ENCODE results near the gene PMS2.
"Not testable (repeated sequence)": the region's sequence is repeated elsewhere in the genome, so short reads cannot be mapped to it uniquely, and the experiment has no call there.

The PMS2 gene, protein sequence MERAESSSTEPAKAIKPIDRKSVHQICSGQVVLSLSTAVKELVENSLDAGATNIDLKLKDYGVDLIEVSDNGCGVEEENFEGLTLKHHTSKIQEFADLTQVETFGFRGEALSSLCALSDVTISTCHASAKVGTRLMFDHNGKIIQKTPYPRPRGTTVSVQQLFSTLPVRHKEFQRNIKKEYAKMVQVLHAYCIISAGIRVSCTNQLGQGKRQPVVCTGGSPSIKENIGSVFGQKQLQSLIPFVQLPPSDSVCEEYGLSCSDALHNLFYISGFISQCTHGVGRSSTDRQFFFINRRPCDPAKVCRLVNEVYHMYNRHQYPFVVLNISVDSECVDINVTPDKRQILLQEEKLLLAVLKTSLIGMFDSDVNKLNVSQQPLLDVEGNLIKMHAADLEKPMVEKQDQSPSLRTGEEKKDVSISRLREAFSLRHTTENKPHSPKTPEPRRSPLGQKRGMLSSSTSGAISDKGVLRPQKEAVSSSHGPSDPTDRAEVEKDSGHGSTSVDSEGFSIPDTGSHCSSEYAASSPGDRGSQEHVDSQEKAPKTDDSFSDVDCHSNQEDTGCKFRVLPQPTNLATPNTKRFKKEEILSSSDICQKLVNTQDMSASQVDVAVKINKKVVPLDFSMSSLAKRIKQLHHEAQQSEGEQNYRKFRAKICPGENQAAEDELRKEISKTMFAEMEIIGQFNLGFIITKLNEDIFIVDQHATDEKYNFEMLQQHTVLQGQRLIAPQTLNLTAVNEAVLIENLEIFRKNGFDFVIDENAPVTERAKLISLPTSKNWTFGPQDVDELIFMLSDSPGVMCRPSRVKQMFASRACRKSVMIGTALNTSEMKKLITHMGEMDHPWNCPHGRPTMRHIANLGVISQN

GRCh38 chr7:6008668-6009611, at the start of gene PMS2, which contains the start of gene AIMP2:
TSS of gene PMS2 (minus strand) at chr7:6009049. CDS start at chr7:6009019, 30 bp downstream.
TSS of gene AIMP2 (plus strand) at chr7:6009272. CDS start at chr7:6009364, 92 bp downstream.
- DNase-seq: peak; percentile 99

- no peak for DNase-seq
Measured at GRCh38 chr7:6057316-6058129, 48.7 kb upstream of the PMS2 start.

DNA sequence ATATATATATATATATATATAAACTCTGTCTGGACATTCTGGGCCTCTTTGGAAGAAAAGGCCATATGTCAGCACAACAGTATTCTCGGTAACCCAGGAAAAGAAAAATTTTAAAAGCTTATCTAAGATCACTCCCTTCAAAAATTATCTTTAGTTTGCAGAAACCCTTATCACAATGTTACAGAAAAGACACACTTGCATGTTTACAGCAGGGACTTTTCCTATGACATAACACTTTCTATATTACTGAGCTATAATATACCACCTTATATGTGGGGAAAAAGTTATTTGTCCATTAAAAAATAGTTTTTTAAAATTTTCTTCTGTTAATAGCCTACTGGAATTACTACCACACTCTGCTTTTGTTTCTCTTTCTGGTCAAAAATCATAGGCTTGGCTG, 47.8 kb upstream of the PMS2 start:
- no peak for DNase-seq

DNA sequence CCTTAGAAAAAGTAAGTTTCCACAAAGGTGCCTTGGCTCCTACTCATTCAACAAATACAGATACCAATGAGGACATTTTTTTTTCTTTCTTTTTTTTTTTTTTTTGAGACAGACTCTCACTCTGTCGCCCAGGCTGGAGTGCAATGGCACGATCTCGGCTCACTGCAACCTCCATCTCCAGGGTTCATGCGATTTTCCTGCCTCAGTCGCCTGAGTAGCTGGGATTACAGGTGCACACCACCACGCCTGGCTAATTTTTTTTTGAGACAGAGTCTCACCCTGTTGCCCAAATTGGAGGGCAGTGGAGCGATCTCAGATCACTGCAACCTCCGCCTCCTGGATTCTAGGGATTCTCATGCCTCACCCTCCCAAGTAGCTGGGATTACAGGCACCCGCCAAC, 42.3 kb upstream of the PMS2 start:
- DNase-seq: not testable (repeated sequence)

GRCh38 chr7:6049780-6050179, 40.9 kb upstream of the PMS2 start:
- DNase-seq: no peak

- DNase-seq: no peak
Measured at GRCh38 chr7:6035686-6036085, 26.8 kb upstream of the PMS2 start.

GRCh38 chr7:6035165-6035564, 26.3 kb upstream of the PMS2 start:
- no peak for DNase-seq

DNA sequence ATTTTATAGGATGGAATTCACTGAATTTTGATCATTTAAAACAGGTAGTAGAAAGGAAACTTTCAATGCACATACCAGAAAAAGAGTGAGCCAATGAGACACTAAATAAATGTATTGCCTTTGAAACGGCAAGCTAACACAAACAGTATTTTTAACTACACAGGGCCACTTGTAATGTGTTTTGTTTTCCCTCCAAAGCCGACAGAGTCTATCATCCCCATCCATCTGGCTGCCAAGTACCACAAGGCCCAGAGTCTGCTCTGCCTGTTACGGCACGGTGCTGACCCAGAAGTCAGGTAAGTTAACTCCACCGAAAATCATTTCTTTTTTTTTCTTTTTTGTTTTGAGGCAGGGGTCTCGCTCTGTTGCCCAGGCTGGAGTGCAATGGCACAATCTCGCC, 23.8 kb upstream of the PMS2 start:
- no peak for DNase-seq

GRCh38 chr7:6032167-6032566, 23.3 kb upstream of the PMS2 start:
- DNase-seq: no peak

- no peak for DNase-seq
Measured at GRCh38 chr7:6031567-6031966, 22.7 kb upstream of the PMS2 start.

DNA sequence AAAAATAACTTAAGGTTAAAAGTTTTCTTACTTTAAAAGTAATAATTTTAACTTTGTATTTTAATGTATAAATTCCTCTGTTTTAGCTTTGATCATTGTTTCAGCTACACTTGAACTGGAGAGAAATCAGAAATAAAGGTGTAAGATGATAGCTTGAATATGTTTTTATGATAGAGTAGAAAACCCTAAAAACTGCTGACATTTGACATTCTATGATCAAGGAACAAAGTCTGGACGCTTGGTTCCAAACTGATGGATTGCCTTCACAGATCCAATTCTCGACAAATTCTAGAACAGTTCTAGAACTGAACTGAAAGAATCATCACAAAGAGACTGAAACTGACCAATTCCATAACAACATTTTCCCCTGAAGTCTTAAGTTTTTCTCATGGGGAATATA, 22.1 kb upstream of the PMS2 start, which contains the start of gene ANKRD61:
ANKRD61 (plus strand) TSS at position 389 of the 400 bp plus-strand sequence; CDS start at position 389, 0 bp downstream.
- DNase-seq: no peak

DNA sequence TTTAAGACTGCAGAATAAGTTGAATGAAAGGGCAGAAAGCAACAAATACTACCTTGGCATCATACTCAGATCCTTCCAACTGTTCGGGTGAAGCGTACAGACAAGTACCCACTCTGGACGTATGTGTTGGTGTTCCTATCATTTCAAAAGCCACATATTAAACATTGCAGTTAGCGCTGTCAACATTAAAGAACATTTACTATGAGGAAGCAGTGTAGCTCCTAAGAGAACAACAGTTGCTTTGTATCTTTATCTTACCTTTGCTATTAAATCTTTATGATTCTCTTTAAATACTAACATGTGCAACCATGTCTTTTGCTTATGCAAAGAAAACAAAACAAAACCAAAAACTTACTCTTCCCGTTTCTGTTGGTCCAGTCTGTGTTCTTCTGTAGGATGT, 19.7 kb upstream of the PMS2 start:
- no peak for DNase-seq

GRCh38 chr7:6027806-6028365, 19.0 kb upstream of the PMS2 start:
- no peak for DNase-seq

DNA sequence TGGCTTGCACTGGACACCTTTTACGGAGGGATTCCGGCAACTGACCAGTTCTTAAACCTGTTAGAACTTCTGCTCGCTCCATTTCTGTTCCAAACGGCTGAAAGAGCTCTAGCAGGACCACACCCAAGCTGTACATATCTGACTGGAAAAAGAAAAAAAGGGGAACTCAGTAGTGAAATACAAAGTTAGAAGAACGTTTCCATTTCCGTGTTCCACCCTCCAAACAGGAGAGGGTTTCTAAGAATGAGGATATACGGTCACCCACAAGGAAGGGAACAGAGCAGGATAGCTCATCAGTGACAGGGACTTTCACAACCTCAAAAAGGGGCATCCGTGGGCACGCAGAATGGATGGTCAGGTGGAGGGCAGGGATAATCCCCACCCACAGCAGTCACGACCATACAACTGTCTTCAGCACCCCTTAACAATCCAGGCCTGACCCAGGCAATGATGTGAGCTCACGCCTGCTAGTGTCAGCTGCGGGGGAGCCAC, 18.0 kb upstream of the PMS2 start:
- no peak for DNase-seq

DNA sequence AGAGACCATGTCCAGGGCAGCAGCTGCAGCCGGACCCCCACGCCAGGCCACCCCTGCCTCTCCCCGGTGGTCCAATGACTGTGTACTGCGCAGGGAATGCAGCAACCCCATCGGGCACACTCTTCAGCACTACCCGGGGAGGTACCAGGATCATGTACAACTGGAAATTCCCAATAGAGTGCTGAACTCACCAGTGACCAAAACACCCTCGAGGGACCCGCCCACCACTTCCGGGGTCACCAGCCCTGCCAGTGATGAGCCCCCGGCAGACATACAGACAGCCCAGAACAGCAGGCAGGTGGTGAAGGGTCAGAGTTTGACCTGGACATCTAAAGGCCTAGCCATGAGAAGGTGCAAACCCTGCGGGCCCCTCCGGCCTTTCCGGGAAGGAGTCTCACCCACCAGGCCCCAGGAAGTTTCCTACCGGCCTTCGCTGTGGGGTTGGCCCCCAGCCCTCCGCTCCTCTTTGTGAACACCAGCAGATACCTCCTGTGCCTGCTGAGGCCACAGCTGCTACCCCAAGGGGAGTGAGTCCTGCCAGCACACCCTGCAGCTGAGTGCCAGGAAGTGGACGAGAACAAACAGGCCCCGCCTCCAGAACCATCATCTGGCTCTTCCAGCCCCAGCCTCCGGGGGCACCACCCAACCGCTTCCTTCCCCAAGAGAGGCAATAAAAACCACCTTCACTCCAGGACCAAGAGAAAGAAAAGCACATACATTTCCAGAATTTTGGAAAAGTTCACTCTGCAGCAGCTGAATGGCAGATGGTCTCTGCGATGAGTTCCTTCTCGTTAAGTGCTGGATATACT, 17.4 kb upstream of the PMS2 start:
- peak; percentile 8 for DNase-seq

- no peak for DNase-seq
Measured at GRCh38 chr7:6023974-6024435, 15.2 kb upstream of the PMS2 start.

- DNase-seq: no peak
Measured at GRCh38 chr7:6022707-6023106, 13.9 kb upstream of the PMS2 start.

GRCh38 chr7:6020371-6021286, 11.8 kb upstream of the PMS2 start:
- DNase-seq: peak; percentile 30

GRCh38 chr7:6016653-6016966, 7.8 kb upstream of the PMS2 start:
- no peak for DNase-seq

Measured in NCI-H1092 treated with DMSO at 0.1 percent for 48 hours (cell line).